Tibial nerve (tissue), 3 donors: ENCODE measurements around the gene CMIP.

Experiments used
- POLR2A ChIP-seq, 2 donors: fragments of 450-650 bp; IDR thresholded peaks; one replicate each; pipeline ENCODE4 v1.6.1; 2017; ENCODE audit warnings: antibody characterized with exemption in 2 of 2, mild to moderate bottlenecking in 2 of 2, moderate library complexity in 2 of 2
- TF ChIP-seq, protein P1 (sequence below), 5 experiments: fragments of 200-600 bp in 3 of 5; fragments of 450-650 bp in 2 of 5; sonication (generic) in 3 of 5; IDR thresholded peaks; one replicate each; pipeline ENCODE4 v1.5.1; 2016 to 2019; ENCODE audit warnings: antibody characterized with exemption in 5 of 5, mild to moderate bottlenecking in 3 of 5, moderate library complexity in 2 of 5

DNA sequence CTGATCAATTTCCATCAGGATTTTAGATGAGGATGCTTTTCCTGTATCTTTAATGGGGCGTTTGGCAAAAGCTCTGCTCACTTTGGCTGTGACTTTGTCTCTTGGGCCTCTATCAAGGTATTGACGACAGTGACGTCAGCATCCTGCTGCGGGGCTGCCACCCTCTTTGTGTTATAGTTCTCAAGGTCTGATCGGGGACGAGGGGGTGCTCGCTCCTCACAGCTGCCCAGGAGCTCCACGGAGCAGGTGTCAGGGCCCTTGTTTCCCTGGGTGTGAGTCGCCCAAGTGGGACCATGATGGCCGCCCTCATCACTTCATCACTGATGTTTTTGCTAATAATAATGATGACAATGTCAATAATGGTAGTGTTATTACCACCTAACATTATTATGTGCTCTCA, 65.4 kb downstream of the CMIP start:
- no peak for TF ChIP-seq POLR2A (IDR thresholded peaks at IDR 0.05)
- TF ChIP-seq, protein P1, sequence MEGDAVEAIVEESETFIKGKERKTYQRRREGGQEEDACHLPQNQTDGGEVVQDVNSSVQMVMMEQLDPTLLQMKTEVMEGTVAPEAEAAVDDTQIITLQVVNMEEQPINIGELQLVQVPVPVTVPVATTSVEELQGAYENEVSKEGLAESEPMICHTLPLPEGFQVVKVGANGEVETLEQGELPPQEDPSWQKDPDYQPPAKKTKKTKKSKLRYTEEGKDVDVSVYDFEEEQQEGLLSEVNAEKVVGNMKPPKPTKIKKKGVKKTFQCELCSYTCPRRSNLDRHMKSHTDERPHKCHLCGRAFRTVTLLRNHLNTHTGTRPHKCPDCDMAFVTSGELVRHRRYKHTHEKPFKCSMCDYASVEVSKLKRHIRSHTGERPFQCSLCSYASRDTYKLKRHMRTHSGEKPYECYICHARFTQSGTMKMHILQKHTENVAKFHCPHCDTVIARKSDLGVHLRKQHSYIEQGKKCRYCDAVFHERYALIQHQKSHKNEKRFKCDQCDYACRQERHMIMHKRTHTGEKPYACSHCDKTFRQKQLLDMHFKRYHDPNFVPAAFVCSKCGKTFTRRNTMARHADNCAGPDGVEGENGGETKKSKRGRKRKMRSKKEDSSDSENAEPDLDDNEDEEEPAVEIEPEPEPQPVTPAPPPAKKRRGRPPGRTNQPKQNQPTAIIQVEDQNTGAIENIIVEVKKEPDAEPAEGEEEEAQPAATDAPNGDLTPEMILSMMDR (IDR thresholded peaks at IDR 0.05): no peak
